Right lobe of liver (tissue), 6 donors: ENCODE data around the gene LHFPL6. TPM values are rescaled to one million over a fixed set of nuclear protein-coding genes. Genes with fewer than 3 reads are reported as not detected.
A peak's percentile ranks its signal among the peaks of the same experiment; 100 is the strongest.

Experiments
- ATAC-seq, 4 donors: fragments of 200-7000 bp; cut with Tn5 transposase; one replicate each; pipeline ENCODE4 v1.9.1; 2020; ENCODE audit warnings: mild to moderate bottlenecking in 4 of 4, moderate library complexity in 4 of 4
- DNase-seq, 3 donors: peaks; one replicate each; pipeline ENCODE4 v3.0.0-alpha.2; 2020
- H3K27ac ChIP-seq, 3 donors: fragments of 200-600 bp; one replicate each; pipeline ENCODE4 v1.8.0; 2022
- H3K27me3 ChIP-seq, 2 donors: fragments of 200-600 bp; one replicate each; pipeline ENCODE4 v1.8.0; 2022
- H3K36me3 ChIP-seq, 4 donors: fragments of 200-600 bp; sonication (generic) in 1 of 4; one replicate each; pipeline versions ENCODE4 v1.5.1 to v1.8.0; 2017 to 2022; ENCODE audit warnings: control low read depth in 1 of 4
- H3K4me1 ChIP-seq, 4 donors: fragments of 200-600 bp; sonication (generic) in 1 of 4; one replicate each; pipeline versions ENCODE4 v1.5.1 to v1.8.0; 2017 to 2022; ENCODE audit warnings: control low read depth in 1 of 4
- H3K4me3 ChIP-seq, 3 donors: fragments of 200-600 bp; one replicate each; pipeline ENCODE4 v1.8.0; 2022
- H3K9me3 ChIP-seq, 4 donors: fragments of 200-600 bp; sonication (generic) in 1 of 4; one replicate each; pipeline versions ENCODE4 v1.5.1 to v1.8.0; 2017 to 2022; ENCODE audit warnings: control low read depth in 1 of 4
- POLR2A ChIP-seq: fragments of 450-650 bp; IDR thresholded peaks from one replicate; pipeline ENCODE4 v1.6.1; 2017; ENCODE audit warnings: antibody characterized with exemption, mild to moderate bottlenecking
- whole genome bisulfite sequencing: methylation state at CpG from one replicate; pipeline ENCODE4 v1.1.6; 2018; ENCODE audit warnings: low coverage, low lambda C conversion rate; ENCODE audit not compliant: insufficient coverage; ENCODE audit errors: missing lambda C conversion rate; 5-methylcytosine and 5-hydroxymethylcytosine counted together
- intact Hi-C, 2 donors: fragments of 100-400 bp; cut with DNase I; formaldehyde crosslinking; loops; one replicate each; pipeline versions ENCODE4 v1.11.2 to v1.14.1; 2022
- total RNA-seq, 6 experiments: library from RNA; depleted of rRNA in 2 of 6; stranded (reverse); fragments of >200 nt in 2 of 6; fragmentation: NEBNext Ultra II Directional in 3 of 6; extraction: Animal tissue kit (Norgen Biotek cat#: 25700) in 3 of 6; gene quantifications; one replicate each; pipeline versions ENCODE4 v1.1.0 to v1.2.4, GENCODE V29; 2016 to 2023
- TF ChIP-seq, protein P1 (sequence below), 4 donors: fragments of 200-600 bp in 3 of 4; fragments of 450-650 bp in 1 of 4; IDR thresholded peaks; one replicate each; pipeline versions ENCODE4 v1.5.1 to v1.8.0; 2016 to 2022; ENCODE audit warnings: antibody characterized with exemption in 4 of 4, mild to moderate bottlenecking in 2 of 4
- donor health status: DM: no; HTN: yes; CAD: no.
- donor health status: DM: no; HTN: no; CAD: no.
- donor health status: DM: no; HTN: no; CAD: no.
- donor health status: DM: no; HTN: yes; CAD: no.
- donor health status: DM: no; HTN: yes; CAD: no.

Gene LHFPL6
- total RNA-seq, 6 experiments from 2014 or later: 3.0 to 8.4 (median 4.6) TPM

DNA sequence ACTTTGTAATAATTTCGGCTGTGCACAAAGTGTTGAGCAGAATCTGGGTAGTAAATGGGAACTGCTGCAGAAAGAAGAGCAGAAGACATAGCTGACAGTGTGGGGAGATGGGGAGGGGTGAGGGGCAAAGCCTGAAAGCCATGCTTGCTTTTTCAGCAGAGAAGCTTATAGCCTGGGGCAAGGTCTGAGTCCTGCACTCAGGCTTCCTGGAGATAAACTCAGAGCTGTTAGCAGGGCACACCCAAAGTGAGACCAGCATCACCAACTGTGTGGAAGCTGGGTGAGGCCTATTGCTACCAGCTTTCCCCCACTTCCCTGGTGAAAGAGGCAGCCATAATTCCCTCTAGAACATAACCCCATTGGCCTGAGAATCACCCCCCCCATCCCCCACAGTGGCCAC is 15.6 kb upstream of the LHFPL6 start:
- ATAC-seq (no peak), DNase-seq (no peak)
- no peaks in the 10 kb centered on the region for H3K9me3 ChIP-seq
- H3K4me3 ChIP-seq: no peak overlapping the region
- intact Hi-C loops: no loop called here
- 36% methylated on average over 1 of the region's 1 CpG for WGBS
- H3K27ac ChIP-seq: no peak overlapping the region
- no peaks in the 10 kb centered on the region for H3K27me3 ChIP-seq
- no peaks in the 10 kb centered on the region for H3K36me3 ChIP-seq
- H3K4me1 ChIP-seq: no peaks in the 10 kb centered on the region
- TF ChIP-seq, protein P1, sequence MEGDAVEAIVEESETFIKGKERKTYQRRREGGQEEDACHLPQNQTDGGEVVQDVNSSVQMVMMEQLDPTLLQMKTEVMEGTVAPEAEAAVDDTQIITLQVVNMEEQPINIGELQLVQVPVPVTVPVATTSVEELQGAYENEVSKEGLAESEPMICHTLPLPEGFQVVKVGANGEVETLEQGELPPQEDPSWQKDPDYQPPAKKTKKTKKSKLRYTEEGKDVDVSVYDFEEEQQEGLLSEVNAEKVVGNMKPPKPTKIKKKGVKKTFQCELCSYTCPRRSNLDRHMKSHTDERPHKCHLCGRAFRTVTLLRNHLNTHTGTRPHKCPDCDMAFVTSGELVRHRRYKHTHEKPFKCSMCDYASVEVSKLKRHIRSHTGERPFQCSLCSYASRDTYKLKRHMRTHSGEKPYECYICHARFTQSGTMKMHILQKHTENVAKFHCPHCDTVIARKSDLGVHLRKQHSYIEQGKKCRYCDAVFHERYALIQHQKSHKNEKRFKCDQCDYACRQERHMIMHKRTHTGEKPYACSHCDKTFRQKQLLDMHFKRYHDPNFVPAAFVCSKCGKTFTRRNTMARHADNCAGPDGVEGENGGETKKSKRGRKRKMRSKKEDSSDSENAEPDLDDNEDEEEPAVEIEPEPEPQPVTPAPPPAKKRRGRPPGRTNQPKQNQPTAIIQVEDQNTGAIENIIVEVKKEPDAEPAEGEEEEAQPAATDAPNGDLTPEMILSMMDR (IDR thresholded peaks at IDR 0.05): no peak
- TF ChIP-seq POLR2A: no peak

DNA sequence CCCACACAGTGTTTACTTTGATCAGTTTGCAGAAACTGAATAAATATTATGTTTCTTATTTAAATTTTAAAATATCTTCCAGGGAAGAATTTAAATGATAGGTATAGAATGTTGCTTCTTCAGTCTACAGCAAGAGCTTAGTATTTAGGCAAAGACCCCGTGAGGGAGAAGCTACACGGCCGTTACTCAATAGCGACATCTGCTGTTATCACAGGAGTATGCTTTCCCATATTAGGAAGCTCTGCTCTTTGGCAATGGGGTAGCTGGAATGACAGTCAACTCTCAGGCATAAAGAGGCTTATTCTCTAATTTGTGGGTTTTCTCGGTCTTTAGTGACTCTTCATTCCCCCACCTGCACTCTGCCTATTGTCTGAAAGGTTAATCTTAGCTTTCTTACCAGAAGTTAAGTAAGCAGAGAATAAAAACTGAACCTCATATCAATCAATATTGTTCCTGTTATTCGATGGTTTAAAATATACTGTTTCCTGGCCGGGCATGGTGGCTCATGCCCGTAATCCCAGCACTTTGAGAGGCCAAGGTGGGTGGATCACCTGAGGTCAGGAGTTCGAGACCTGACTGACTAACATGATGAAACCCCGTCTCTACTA is 13.2 kb upstream of the LHFPL6 start:
- Histone ChIP-seq H3K27me3 (no peaks in the 10 kb centered on the region), H3K36me3 (no peaks in the 10 kb centered on the region), H3K4me3 (no peak overlapping the region), H3K9me3 (no peaks in the 10 kb centered on the region), H3K27ac (no peak overlapping the region), H3K4me1 (no peaks in the 10 kb centered on the region)
- 13% methylated on average over 10 of the region's 10 CpGs for WGBS
- no peak for TF ChIP-seq POLR2A
- TF ChIP-seq, protein P1 (IDR thresholded peaks at IDR 0.05): peak; percentile 64 to 88 (median 88)
- ATAC-seq (peak; percentile 91 to 96 (median 94)), DNase-seq (peak in 1 of 3 donors; percentile 51)
- intact Hi-C loops: no loop called here

DNA sequence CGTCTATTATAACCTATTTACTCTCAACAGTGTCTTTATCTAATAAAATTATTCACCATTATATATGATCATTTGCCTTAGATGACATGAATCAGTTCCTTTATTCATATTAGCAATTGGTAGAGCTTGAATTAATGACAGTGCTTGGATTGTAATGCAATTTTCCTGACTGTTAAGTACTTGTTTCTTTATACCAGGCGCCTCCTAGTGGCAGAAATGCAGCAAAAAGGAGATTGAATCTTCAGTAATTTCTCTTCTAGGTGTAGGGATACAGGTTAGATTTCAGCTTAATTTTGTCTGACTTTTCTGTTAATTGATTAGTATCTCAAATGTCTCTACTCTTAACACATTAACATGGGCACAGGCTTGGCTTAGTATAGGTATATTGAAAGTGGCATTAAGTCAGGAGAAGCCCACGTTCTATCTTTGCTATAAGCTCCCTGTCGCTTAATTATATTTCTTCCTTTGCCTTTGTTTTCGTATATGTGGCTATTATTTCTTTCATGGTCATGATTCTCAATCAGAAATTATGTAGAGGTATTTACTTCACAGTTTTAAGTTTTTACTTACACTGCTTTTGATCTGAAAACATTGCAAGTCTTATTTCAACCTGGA is 9.1 kb upstream of the LHFPL6 start:
- TF ChIP-seq, protein P1 (IDR thresholded peaks at IDR 0.05): peak; percentile 78 to 89 (median 86)
- TF ChIP-seq POLR2A: no peak
- DNase-seq (peak in 2 of 3 donors; percentile 40 to 66), ATAC-seq (peak; percentile 63 to 84 (median 76))
- H3K36me3 ChIP-seq: no peaks in the 10 kb centered on the region
- intact Hi-C loops: no loop called here
- no peaks in the 10 kb centered on the region for H3K9me3 ChIP-seq
- H3K27me3 ChIP-seq: no peaks in the 10 kb centered on the region
- H3K27ac ChIP-seq: no peak overlapping the region
- H3K4me1 ChIP-seq: no peaks in the 10 kb centered on the region
- H3K4me3 ChIP-seq: no peak overlapping the region
- 52% methylated on average over 5 of the region's 5 CpGs for WGBS

DNA sequence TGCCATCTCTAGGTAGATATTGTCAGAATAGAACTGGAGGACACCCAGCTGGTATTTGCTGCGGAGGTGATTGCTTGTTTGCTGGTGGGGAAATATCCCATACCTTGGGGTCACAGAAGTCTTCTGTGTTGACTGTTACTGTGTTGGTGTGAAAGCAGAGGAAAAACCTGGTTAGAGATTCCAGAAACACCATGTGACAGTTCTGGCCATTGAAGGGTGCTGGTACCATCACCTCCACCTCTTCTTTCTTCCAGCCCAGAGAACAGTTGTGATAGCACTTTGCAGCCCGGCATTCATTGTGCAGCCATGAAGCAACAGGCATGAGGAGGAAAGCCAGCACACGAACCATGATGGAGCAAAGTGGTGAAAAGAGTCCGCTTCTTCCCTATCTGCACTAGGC is 4.9 kb upstream of the LHFPL6 start:
- TF ChIP-seq POLR2A: no peak
- TF ChIP-seq, protein P1 (IDR thresholded peaks at IDR 0.05): no peak
- WGBS: 63% methylated on average over 2 of the region's 4 CpGs
- no peak for ATAC-seq

More for the DNA sequence above, 4.9 kb upstream of the LHFPL6 start:
- DNase-seq: no peak
- H3K27ac ChIP-seq: no peak overlapping the region
- intact Hi-C loops: no loop called here
- H3K9me3 ChIP-seq: no peaks in the 10 kb centered on the region
- H3K4me3 ChIP-seq: no peak overlapping the region
- no peaks in the 10 kb centered on the region for H3K4me1 ChIP-seq
- H3K27me3 ChIP-seq: no peaks in the 10 kb centered on the region
- H3K36me3 ChIP-seq: no peaks in the 10 kb centered on the region
